Esophagus mucosa (tissue), 1 donor: ENCODE data around the gene SNTG2. TPM values are rescaled to one million over a fixed set of nuclear protein-coding genes. Genes with fewer than 3 reads are reported as not detected.

Experiments
- ATAC-seq: fragments of 200-7000 bp; cut with Tn5 transposase; one replicate; pipeline ENCODE4 v1.9.1; 2020
- total RNA-seq: library from RNA; stranded (reverse); gene quantifications from one replicate; pipeline ENCODE4 v1.2.4, GENCODE V29; 2023
- donor health status: DM: yes; HTN: yes; CAD: no.

SNTG2 gene
- total RNA-seq, 1 donor from 2014 or later, result 0.60 TPM

- no peak for ATAC-seq
Observed at GRCh38 chr2:1246991-1247390, 296.3 kb downstream of the SNTG2 start.

- ATAC-seq, result no peak
Observed at GRCh38 chr2:1248187-1248586, 297.5 kb downstream of the SNTG2 start.

GRCh38 chr2:1249897-1250687 is 299.4 kb downstream of the SNTG2 start:
- ATAC-seq, result peak; percentile 37

- ATAC-seq, result no peak
Observed at GRCh38 chr2:1251520-1251919, 300.9 kb downstream of the SNTG2 start.

- no peak for ATAC-seq
Observed at GRCh38 chr2:1253629-1254028, 303.0 kb downstream of the SNTG2 start.

- ATAC-seq, result no peak
Observed at GRCh38 chr2:1254662-1255343, 304.2 kb downstream of the SNTG2 start.

- ATAC-seq, result no peak
Observed at GRCh38 chr2:1256632-1257324, 306.1 kb downstream of the SNTG2 start.

GRCh38 chr2:1257334-1257733 is 306.7 kb downstream of the SNTG2 start:
- no peak for ATAC-seq

- ATAC-seq, result no peak
Observed at GRCh38 chr2:1259746-1260145, 309.1 kb downstream of the SNTG2 start.

- ATAC-seq, result no peak
Observed at GRCh38 chr2:1262609-1263008, 312.0 kb downstream of the SNTG2 start.

- no peak for ATAC-seq
Observed at GRCh38 chr2:1265454-1265853, 314.8 kb downstream of the SNTG2 start.

- no peak for ATAC-seq
Observed at GRCh38 chr2:1266351-1266750, 315.7 kb downstream of the SNTG2 start.

- ATAC-seq, result no peak
Observed at GRCh38 chr2:1268034-1268433, 317.4 kb downstream of the SNTG2 start.

GRCh38 chr2:1269812-1270211 is 319.2 kb downstream of the SNTG2 start:
- no peak for ATAC-seq

GRCh38 chr2:1272835-1273234 is 322.2 kb downstream of the SNTG2 start:
- no peak for ATAC-seq

GRCh38 chr2:1277634-1278033 is 327.0 kb downstream of the SNTG2 start:
- ATAC-seq, result no peak

- ATAC-seq, result no peak
Observed at GRCh38 chr2:1278125-1278524, 327.5 kb downstream of the SNTG2 start.

- no peak for ATAC-seq
Observed at GRCh38 chr2:1278861-1279260, 328.2 kb downstream of the SNTG2 start.

GRCh38 chr2:1282552-1282951 is 331.9 kb downstream of the SNTG2 start:
- ATAC-seq, result no peak

- ATAC-seq, result peak; percentile 15
Observed at GRCh38 chr2:1283020-1283801, 332.6 kb downstream of the SNTG2 start.

GRCh38 chr2:1283871-1284270 is 333.2 kb downstream of the SNTG2 start:
- ATAC-seq, result no peak

- no peak for ATAC-seq
Observed at GRCh38 chr2:1286929-1287328, 336.3 kb downstream of the SNTG2 start.

GRCh38 chr2:1287427-1287826 is 336.8 kb downstream of the SNTG2 start:
- no peak for ATAC-seq
